ENCODE data around the gene CLEC4F.
A peak's percentile ranks its signal among the peaks of the same experiment; 100 is the strongest.

The CLEC4F gene

DNA sequence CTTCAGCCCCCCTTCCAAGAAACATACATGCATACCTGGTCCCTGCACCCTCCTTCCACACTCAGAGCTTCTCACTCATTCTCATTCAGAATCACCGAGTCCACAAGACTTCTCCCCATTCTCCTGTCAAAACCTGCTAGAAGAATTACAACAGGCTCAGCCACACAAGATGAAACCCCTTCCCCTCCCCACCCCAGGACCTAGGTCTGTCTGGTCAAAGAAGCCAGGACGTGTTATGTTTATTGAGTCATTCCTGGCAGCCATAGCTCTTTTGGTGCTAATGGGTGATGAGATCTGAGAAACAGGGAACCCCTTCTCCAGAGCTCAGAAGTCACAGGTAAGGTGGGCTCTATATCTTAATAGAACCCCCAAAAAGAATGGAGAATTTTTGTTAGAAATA is 50.9 kb downstream of the CLEC4F start:
- TF ChIP-seq, protein P1, sequence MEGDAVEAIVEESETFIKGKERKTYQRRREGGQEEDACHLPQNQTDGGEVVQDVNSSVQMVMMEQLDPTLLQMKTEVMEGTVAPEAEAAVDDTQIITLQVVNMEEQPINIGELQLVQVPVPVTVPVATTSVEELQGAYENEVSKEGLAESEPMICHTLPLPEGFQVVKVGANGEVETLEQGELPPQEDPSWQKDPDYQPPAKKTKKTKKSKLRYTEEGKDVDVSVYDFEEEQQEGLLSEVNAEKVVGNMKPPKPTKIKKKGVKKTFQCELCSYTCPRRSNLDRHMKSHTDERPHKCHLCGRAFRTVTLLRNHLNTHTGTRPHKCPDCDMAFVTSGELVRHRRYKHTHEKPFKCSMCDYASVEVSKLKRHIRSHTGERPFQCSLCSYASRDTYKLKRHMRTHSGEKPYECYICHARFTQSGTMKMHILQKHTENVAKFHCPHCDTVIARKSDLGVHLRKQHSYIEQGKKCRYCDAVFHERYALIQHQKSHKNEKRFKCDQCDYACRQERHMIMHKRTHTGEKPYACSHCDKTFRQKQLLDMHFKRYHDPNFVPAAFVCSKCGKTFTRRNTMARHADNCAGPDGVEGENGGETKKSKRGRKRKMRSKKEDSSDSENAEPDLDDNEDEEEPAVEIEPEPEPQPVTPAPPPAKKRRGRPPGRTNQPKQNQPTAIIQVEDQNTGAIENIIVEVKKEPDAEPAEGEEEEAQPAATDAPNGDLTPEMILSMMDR (IDR thresholded peaks at IDR 0.05; ENCODE audit: insufficient read depth, low read depth, low read length, missing control alignments) = no peak
- DNase-seq (ENCODE audit: low read depth) = no peak
- no peak overlapping the region for H3K4me3 ChIP-seq (ENCODE audit: low read depth, low read length)

DNA sequence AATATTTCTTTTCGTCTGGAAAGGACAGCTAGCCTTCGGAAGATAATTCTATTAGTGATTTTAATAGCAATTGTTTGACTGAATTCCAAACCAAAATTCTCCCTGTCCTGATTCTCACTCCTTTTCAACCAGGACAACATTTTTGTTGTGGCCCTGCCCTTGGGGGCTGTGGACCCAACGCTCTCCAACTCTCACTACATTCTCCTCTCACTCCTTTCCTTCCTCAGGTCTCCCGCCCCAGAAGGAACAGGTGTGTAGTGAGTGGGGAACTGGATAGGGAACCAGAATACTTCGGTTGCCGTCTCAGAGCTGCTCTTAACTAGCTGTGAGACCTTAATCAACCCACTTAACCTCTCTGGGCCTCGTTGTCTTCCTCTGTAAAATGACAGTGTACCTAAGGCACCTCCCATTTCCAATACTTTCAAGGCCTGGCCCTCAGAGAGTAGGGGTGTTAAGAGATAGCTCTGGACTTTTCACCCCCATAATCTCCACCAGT is 51.8 kb downstream of the CLEC4F start:
- DNase-seq (ENCODE audit: low read depth) = no peak
- no peak overlapping the region for H3K4me3 ChIP-seq (ENCODE audit: low read depth, low read length)
- TF ChIP-seq, protein P1 (IDR thresholded peaks at IDR 0.05; ENCODE audit: insufficient read depth, low read depth, low read length, missing control alignments) = no peak

DNA sequence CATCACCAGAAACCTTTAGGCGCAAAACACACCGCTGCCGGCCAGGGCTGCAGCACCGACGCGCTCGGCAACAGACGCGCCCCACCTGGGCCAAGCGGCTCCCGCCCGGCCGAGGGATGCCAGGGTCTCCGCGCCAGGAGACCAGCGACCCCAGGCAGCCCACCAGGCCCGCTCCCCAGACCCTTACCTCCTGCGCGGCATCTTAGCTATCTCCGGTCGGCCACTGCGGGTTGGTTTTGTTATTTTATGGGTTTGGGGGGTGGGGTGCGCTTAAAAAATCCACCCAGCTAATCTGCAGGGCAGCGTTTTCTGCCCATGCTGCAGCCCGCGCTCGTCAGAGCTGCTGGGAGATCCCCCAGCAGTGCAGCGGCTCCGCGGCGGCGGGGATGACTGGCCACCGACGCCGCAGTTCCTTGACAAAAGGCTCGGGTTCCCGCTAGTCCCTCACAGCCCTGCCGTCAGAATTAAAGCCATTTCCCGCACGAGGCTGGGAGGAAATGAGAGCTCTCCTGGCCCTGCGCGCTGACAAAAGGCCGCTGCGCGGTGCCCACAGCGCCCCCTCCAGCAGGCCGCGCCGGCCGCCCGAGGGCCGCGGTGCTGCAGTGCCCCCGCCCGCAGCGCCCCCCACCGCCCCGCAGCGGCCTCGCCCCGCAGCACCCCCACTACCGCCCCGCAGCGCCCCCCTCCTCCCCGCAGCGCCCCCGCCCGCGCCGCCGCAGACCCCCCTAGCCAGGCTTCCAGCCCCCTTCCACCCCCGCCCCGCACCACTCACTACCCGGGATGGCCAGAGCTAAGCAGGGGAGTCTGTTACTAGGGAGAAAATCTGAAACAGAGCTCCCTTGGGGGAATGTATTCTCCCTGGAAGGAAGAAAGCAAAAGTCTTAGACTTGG is 52.5 kb downstream of the CLEC4F start, which contains the start of gene ADD2:
Gene ADD2, minus strand, starts transcription at position 502 of the 891 bp plus-strand sequence. CDS start 61,792 bp downstream, outside the sequence.
- H3K4me3 ChIP-seq (ENCODE audit: low read depth, low read length) = no peak within 1 kb of the TSS; the same call in 1 of the 2 replicates
- TF ChIP-seq, protein P1 (IDR thresholded peaks at IDR 0.05; ENCODE audit: insufficient read depth, low read depth, low read length, missing control alignments) = peak; percentile 16
- DNase-seq (ENCODE audit: low read depth) = peak; percentile 24

DNA sequence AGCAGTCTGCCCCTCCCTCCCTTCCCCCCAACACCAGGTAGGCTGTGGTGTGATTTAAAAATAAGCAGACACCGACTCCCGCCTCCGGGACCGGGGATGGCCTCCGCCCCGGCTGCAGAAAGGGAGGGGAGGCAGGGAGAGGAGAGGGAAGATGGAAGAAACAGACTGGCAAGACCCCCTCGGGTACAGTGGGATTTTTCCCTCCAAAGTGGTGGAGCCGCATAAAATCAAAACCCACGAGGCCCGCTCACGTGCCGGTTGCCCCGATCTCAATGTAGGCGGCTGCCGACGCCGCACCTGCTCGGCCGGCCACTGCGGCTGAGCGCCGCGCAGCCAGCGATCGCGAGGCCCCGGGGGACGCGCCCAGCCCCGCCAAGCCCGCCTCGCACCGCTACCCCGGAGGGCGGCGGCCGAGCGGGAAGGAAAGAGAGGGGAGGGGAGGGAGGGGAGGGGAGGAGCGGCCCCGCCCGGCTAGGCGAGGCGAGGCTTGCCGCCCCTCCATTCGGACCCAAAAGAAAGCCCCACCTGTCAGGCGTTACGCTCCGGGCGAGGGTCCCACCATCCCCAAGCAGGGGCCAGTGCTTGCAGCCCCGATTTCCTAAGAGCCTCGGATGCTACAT is 53.2 kb downstream of the CLEC4F start:
- TF ChIP-seq, protein P1 (IDR thresholded peaks at IDR 0.05; ENCODE audit: insufficient read depth, low read depth, low read length, missing control alignments) = no peak
- no peak overlapping the region; the same call in 1 of the 2 replicates for H3K4me3 ChIP-seq (ENCODE audit: low read depth, low read length)
- no peak for DNase-seq (ENCODE audit: low read depth)

DNA sequence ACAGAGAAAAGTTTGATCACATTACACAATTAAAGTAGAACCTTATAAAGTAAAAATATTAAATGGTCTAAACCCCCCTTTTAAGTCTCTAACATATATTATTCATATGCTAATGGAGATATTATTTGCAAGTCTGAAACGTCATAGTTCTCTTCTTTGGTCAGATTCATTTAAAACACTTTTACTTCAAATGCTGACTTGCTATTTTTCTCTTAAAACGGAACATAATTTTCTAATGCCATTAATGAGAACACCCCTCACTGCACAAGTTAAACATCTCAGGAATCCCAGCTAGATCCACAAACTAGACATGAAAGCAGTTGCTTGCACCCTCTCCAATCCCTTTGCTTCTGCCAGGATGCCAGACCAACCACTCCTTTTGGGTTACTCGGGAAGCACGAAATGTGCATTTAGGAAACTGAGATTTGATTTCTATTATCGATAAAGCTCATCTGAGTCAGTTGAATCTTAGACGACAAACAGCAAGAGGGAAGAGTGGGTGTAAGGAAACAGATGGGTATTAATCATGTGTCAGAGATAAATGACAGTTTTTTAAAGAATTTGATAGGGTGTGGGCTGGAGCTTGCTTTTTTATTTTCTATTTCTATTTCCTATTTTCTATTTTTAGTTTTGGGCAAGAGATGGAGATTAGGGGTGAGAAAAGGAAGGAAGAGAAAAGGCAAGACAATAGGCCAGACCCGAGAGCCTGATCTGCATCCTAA is 53.9 kb downstream of the CLEC4F start:
- TF ChIP-seq, protein P1 (IDR thresholded peaks at IDR 0.05; ENCODE audit: insufficient read depth, low read depth, low read length, missing control alignments) = no peak
- no peak for DNase-seq (ENCODE audit: low read depth)
- H3K4me3 ChIP-seq (ENCODE audit: low read depth, low read length) = no peak overlapping the region

DNA sequence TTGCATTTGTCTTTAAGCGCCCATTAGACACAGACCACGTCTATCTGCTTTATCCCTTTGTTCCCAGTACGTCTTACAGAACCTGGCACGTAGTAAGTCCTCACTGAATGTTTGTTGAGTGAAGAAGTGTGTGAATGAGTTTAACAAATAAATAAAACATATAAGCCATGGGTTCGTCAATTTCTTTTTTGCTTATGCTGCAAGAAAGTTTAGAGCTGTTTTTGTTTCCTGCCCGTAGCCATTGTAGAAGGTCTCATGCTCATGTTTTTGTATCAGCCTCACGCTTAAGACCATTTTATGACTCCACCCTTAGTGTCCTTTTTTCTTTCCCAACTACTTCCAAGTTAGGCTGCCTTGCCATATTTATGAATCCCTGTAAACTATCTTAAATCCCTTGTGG is 54.9 kb downstream of the CLEC4F start:
- no peak for DNase-seq (ENCODE audit: low read depth)
- TF ChIP-seq, protein P1 (IDR thresholded peaks at IDR 0.05; ENCODE audit: insufficient read depth, low read depth, low read length, missing control alignments) = no peak
- H3K4me3 ChIP-seq (ENCODE audit: low read depth, low read length) = no peak overlapping the region

Data from GM12865 (cell line).